Aorta (tissue), 5 donors: ENCODE data around the gene COL5A1. TPM values are rescaled to one million over a fixed set of nuclear protein-coding genes. Genes with fewer than 3 reads are reported as not detected.

Experiments
- ATAC-seq: fragments of 200-7000 bp; cut with Tn5 transposase; one replicate; pipeline ENCODE4 v1.9.1; 2022; ENCODE audit warnings: moderate library complexity; ENCODE audit not compliant: low FRiP score
- DNase-seq, 2 donors: peaks; one replicate each; pipeline ENCODE4 v3.0.0-alpha.2; 2020
- H3K27ac ChIP-seq, 2 donors: one replicate each; pipeline ENCODE4 v1.5.1; 2013; ENCODE audit warnings: low read length in 2 of 2, mild to moderate bottlenecking in 2 of 2, moderate library complexity in 2 of 2, control low read depth in 1 of 2, inconsistent platforms in 1 of 2, low read depth in 1 of 2
- H3K27me3 ChIP-seq, 2 donors: one replicate each; pipeline ENCODE4 v1.6.1; 2013; ENCODE audit warnings: control low read depth in 1 of 2, low read length in 1 of 2, mild to moderate bottlenecking in 1 of 2, moderate library complexity in 1 of 2; ENCODE audit not compliant: insufficient read depth in 2 of 2, control insufficient read depth in 1 of 2
- H3K36me3 ChIP-seq, 2 donors: one replicate each; pipeline ENCODE4 v1.6.1; 2013; ENCODE audit warnings: control low read depth in 1 of 2, low read length in 1 of 2, mild to moderate bottlenecking in 1 of 2; ENCODE audit not compliant: insufficient read depth in 2 of 2, control insufficient read depth in 1 of 2
- H3K4me1 ChIP-seq, 2 donors: one replicate each; pipeline ENCODE4 v1.6.1; 2013; ENCODE audit warnings: low read length in 2 of 2, control low read depth in 1 of 2, mild to moderate bottlenecking in 1 of 2, moderate library complexity in 1 of 2; ENCODE audit not compliant: insufficient read depth in 2 of 2, control insufficient read depth in 1 of 2
- H3K4me3 ChIP-seq, 2 donors: one replicate each; pipeline ENCODE4 v1.5.1; 2013; ENCODE audit warnings: low read length in 2 of 2, control low read depth in 1 of 2, mild to moderate bottlenecking in 1 of 2
- H3K9me3 ChIP-seq: one replicate; pipeline ENCODE4 v1.6.1; 2013; ENCODE audit warnings: mild to moderate bottlenecking, low read length; ENCODE audit not compliant: control insufficient read depth
- WGBS, 2 donors: extraction: QIAGEN DNeasy Blood & Tissue Kit; methylation state at CpG; one replicate each; pipeline ENCODE4 v1.1.7; 2013; 5-methylcytosine and 5-hydroxymethylcytosine counted together
- intact Hi-C, 2 donors: fragments of 100-400 bp; cut with DNase I; formaldehyde crosslinking; loops; one replicate each; pipeline versions ENCODE4 v1.14.2 to v1.15.0; 2022
- polyA plus RNA-seq, 2 donors: library from polyadenylated mRNA; stranded (reverse); fragments of 200-250 nt; gene quantifications; one replicate each; pipeline ENCODE4 v1.2.3, GENCODE V29; 2013
- total RNA-seq, 2 donors: library from RNA; stranded (reverse); fragmentation: NEBNext Ultra II Directional; extraction: Animal tissue kit (Norgen Biotek cat#: 25700); gene quantifications; one replicate each; pipeline ENCODE4 v1.2.1, GENCODE V29; 2021
- donor health status: healthy with polysubstance abuse.
- donor health status: Bipolar disorder and iron deficiency.
- donor health status: DM: no; HTN: no; CAD: no.
- donor health status: DM: no; HTN: no; CAD: no.
- donor health status: DM: yes; HTN: yes; CAD: no.

The COL5A1 gene
- total and polyA plus RNA-seq, 4 donors: 18.7 to 159 (median 82.8) TPM

DNA sequence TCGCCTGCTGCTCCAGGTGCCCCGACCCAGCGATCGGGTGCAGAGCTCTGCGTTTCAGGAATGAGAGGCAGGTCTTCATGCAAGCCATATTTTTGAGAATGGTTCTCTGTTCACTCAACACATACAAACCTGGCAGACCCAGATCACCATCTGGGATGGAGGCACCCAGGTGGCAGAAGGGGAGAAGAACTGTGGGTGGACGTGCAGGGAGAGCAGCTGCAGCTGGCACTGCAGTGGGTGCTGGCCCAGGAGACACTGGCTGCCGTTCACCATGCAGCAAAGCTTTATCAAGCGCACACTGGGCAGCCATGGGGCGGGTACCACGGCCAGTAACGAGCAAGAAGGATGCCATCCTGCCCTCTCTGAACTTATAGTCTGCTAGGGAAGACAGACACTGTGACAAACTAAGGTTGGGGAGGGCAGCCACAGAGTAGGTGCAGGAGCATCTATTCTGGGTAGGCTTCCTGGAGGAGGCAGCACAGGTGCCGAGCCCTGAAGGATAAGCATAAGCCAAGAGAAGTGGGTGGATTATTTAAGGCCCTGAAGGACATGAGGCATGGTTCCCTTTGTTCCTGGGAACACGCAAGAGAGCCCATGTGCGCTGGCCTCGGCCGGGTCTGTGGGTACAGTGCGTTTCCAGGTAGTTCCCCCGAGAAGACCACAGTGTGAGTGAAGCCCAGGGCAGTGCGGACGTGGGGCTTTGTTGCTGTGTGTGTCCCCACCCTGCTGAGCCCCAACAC, 192.8 kb downstream of the COL5A1 start:
- Histone ChIP-seq H3K27ac (no peak overlapping the region), H3K4me1 (no peaks in the 10 kb centered on the region), H3K27me3 (no peaks in the 10 kb centered on the region), H3K36me3 (no peaks in the 10 kb centered on the region), H3K9me3 (no peaks in the 10 kb centered on the region), H3K4me3 (no peak overlapping the region)
- DNase-seq (no peak), ATAC-seq (no peak)
- intact Hi-C loops: no loop called here
- 88 to 89% methylated on average over 20 of the region's 20 CpGs for WGBS, 2 donors

DNA sequence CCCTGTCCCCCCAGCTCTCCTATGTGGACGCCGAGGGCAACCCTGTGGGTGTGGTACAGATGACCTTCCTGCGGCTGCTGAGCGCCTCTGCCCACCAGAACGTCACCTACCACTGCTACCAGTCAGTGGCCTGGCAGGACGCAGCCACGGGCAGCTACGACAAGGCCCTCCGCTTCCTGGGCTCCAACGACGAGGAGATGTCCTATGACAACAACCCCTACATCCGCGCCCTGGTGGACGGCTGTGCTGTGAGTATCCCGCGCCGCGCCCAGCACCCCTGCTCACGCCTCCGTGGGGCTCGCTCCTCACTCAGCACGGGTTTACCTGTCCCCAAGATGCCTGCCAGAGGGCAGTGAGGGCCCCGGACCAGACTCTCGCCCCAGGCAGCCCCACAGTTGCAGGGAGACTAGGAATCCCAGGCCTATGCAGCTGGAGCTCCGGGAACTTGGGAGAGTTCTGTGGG, 193.4 kb downstream of the COL5A1 start:
- no peaks in the 10 kb centered on the region for H3K27me3 ChIP-seq
- intact Hi-C loops: no loop called here
- H3K9me3 ChIP-seq: no peaks in the 10 kb centered on the region
- DNase-seq (no peak), ATAC-seq (peak; percentile 5)
- no peaks in the 10 kb centered on the region for H3K4me1 ChIP-seq
- H3K36me3 ChIP-seq: no peaks in the 10 kb centered on the region
- no peak overlapping the region for H3K27ac ChIP-seq
- no peak overlapping the region for H3K4me3 ChIP-seq
- 91 to 93% methylated on average over 25 of the region's 25 CpGs for WGBS, 2 donors

DNA sequence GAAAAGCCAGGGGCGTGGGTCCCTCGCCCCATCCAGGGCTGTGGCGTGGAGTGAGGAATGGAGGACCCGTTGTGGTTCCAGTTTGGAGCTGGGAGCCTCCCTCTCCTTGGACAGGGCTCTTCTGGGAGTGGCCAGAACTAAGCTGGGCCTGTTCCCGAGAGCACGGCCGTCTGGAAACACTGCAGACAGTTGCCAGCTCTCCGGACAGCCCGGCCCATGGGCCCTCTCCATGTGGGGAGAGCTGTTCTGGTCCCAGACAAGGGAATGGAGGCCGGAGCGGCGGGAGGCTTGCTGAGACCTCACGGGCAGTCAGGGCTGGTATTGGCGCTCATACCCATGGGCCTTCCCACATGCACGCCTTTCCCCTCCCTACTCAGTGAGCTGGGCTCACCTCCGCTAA, 193.8 kb downstream of the COL5A1 start:
- H3K4me1 ChIP-seq: no peaks in the 10 kb centered on the region
- H3K36me3 ChIP-seq: no peaks in the 10 kb centered on the region
- DNase-seq (peak in 1 of 2 donors; percentile 70), ATAC-seq (peak; percentile 41)
- 60 to 68% methylated on average over 16 of the region's 16 CpGs for WGBS, 2 donors
- H3K27me3 ChIP-seq: no peaks in the 10 kb centered on the region
- no peak overlapping the region for H3K27ac ChIP-seq
- H3K4me3 ChIP-seq: no peak overlapping the region
- H3K9me3 ChIP-seq: no peaks in the 10 kb centered on the region
- intact Hi-C loops: no loop called here

DNA sequence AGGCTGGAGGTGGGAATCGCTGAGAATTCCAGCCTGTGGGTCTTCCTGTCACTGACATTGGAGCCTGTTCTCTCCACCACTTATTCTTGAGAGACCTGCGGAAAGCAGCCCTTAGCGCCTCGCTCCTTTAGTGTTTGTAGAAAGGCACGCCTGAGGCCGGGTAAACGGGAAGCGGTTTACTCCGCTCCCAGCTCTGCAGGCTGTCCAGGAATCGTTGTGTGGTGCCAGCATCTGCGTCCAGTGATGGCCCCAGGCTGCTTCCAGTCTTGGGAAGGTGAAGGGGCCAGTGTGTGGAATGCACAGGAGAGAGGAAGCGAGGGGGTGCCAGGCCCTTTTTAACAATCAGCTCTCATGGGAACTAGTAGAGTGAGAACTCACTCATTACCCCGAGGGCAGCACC, 194.4 kb downstream of the COL5A1 start:
- intact Hi-C loops: no loop called here
- ATAC-seq: no peak
- Histone ChIP-seq H3K4me1 (no peaks in the 10 kb centered on the region), H3K4me3 (no peak overlapping the region), H3K27ac (no peak overlapping the region), H3K27me3 (no peaks in the 10 kb centered on the region), H3K9me3 (no peaks in the 10 kb centered on the region), H3K36me3 (no peaks in the 10 kb centered on the region)
- no peak for DNase-seq
- WGBS, 2 donors: 82 to 85% methylated on average over 13 of the region's 13 CpGs

DNA sequence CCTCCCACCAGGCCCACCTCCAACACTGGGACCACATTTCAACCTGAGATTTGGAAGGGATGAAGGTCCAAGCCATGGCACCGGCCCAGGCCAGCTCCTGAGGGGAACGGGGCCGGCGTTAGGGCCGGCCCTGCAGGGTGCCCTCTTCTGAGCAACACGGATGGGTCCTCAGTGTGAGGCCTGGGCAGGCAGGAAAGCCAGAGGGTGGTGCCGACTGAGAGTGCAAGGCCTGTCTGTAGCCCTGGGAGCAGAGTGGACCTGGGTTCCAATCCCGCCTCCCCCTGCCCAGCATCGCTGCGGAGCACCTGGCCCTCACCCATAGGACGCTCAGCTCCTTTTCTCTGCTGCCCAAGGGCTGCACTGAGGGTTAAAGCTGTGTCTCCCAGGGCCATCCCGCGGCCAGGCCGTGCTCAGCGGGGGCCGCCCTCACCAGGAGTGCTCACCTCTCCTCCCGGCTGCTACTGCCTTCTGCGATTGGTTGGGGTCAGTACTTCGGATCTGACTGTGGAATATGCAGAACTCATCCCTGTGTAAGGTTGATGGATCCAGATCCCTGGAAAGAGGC, 194.9 kb downstream of the COL5A1 start:
- Histone ChIP-seq H3K36me3 (no peaks in the 10 kb centered on the region), H3K4me1 (no peaks in the 10 kb centered on the region), H3K27me3 (no peaks in the 10 kb centered on the region), H3K27ac (no peak overlapping the region), H3K4me3 (no peak overlapping the region), H3K9me3 (no peaks in the 10 kb centered on the region)
- ATAC-seq: no peak
- WGBS, 2 donors: 87 to 89% methylated on average over 19 of the region's 19 CpGs
- intact Hi-C loops: no loop called here
- no peak for DNase-seq

DNA sequence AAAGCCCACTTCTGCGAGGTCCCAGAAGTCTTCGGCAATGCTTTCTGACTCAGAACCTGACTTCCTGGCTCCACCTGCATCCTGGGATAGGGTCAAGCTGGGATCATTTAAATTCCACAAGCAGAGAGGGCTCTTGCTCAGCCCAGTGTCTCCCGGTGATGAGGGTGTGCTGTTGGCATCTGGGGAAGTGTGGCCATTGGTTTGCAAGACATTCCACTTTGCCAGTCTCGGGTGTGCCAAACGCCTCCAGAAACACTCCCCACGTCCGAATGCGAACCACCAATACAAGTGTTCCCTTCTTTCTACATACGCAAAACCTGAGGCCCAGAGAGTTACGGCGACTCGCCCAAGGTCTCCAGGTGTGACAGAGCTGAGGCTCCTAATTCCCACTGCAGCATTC, 195.9 kb downstream of the COL5A1 start:
- Histone ChIP-seq H3K4me1 (no peaks in the 10 kb centered on the region), H3K36me3 (no peaks in the 10 kb centered on the region)
- WGBS, 2 donors: 82 to 83% methylated on average over 12 of the region's 12 CpGs

DNA sequence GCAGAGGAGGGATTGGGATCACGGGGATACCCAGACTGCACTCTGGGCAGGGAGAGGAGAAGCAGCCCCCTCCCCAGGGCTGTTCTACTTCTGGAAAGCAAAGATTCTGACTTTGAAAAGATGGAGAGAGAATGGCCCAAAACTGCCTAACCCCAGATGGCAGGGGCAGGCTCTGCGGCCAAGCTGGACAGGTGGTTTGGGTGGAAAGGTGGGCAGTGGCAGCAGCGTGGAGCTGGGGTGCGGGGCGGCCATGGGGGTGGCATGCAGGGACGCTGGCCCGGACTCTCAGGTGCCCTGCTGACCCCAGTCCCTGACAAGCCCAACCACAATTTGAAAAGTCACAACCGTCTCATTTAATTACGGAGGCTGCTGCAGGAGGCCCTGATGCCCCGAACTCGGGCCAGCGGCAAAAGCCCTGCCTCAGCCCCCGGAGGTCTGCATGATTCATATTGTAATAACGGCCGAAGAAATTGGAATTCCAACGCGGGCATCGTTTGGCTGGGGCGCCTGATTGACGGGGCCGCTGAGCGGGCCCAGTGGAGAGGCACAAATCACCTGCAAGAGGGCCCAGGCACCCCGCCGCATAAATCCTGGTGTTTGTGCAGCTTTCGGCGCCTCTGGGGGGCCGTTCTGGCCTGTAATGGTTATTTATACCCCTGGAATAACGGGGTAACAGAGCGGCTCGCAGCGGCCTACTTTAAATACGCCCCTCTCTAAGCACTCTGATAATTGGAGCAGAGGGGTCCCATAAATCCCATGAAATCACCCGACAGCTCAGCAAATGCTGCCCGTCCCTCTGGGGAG, 197.2 kb downstream of the COL5A1 start:
- Histone ChIP-seq H3K4me1 (no peaks in the 10 kb centered on the region), H3K27me3 (no peaks in the 10 kb centered on the region), H3K27ac (no peak overlapping the region), H3K36me3 (peaks cover 0 to 4% of the 10 kb centered on the region in 2 donors), H3K4me3 (no peak overlapping the region), H3K9me3 (no peaks in the 10 kb centered on the region)
- intact Hi-C loops: no loop called here
- 75 to 78% methylated on average over 34 of the region's 34 CpGs for WGBS, 2 donors
- ATAC-seq (no peak), DNase-seq (no peak)

More for the DNA sequence above, 195.9 kb downstream of the COL5A1 start:
- ATAC-seq: no peak
- no peak for DNase-seq
- Histone ChIP-seq H3K4me3 (no peak overlapping the region), H3K9me3 (no peaks in the 10 kb centered on the region), H3K27me3 (no peaks in the 10 kb centered on the region), H3K27ac (no peak overlapping the region)
- intact Hi-C loops: no loop called here

DNA sequence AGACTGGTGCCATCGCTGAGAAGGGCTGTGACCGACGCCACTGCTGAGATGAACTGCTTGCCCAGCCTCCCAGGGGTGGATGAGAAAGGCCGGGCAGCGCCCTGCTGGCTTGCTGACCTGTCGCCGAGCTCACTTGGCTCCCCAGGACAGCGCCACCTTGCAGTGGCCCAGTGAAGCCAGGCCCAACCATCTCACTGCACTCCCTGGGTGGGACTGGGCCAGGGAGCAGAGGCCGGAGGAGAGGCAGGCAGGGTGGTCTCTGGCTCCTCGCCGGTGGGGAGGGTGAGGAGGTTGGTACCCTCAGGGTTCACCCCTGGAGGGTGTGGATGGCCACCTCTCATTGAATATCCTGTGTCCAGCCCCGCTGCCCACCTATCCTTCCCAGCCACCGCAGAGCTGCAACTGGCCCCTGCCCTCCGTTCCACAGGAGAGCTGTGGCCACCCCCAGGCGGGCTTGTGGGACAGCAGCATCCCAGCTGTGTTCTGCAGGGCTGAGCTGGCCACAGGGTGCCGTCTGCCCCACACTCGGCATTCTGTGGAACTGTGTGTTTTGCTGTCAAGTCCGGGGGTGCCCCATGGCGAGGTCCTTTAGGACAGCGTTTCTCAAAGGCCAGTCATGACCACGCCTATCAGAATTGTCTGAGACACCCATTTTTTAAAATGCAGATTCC, 198.0 kb downstream of the COL5A1 start:
- H3K9me3 ChIP-seq: no peaks in the 10 kb centered on the region
- ATAC-seq: no peak
- H3K27ac ChIP-seq: no peak overlapping the region
- no peak for DNase-seq
- no peak overlapping the region for H3K4me3 ChIP-seq
- WGBS, 2 donors: 83 to 88% methylated on average over 20 to 21 of the region's 21 CpGs
- intact Hi-C loops: no loop called here
- H3K27me3 ChIP-seq: no peaks in the 10 kb centered on the region
- H3K4me1 ChIP-seq: no peaks in the 10 kb centered on the region
- peaks cover 0 to 4% of the 10 kb centered on the region in 2 donors for H3K36me3 ChIP-seq
